HG02571 (cell line): ENCODE data around the gene AKAP13.
"Not testable (repeated sequence)": the region's sequence is repeated elsewhere in the genome, so short reads cannot be mapped to it uniquely, and the experiment has no call there.

ENCODE experiments used
- ATAC-seq: cut with Tn5 transposase; IDR thresholded peaks from one replicate; pipeline ENCODE4 v1.9.1; 2021; ENCODE audit warnings: mild to moderate bottlenecking, moderate library complexity; ENCODE audit not compliant: unreplicated experiment

AKAP13 gene

DNA sequence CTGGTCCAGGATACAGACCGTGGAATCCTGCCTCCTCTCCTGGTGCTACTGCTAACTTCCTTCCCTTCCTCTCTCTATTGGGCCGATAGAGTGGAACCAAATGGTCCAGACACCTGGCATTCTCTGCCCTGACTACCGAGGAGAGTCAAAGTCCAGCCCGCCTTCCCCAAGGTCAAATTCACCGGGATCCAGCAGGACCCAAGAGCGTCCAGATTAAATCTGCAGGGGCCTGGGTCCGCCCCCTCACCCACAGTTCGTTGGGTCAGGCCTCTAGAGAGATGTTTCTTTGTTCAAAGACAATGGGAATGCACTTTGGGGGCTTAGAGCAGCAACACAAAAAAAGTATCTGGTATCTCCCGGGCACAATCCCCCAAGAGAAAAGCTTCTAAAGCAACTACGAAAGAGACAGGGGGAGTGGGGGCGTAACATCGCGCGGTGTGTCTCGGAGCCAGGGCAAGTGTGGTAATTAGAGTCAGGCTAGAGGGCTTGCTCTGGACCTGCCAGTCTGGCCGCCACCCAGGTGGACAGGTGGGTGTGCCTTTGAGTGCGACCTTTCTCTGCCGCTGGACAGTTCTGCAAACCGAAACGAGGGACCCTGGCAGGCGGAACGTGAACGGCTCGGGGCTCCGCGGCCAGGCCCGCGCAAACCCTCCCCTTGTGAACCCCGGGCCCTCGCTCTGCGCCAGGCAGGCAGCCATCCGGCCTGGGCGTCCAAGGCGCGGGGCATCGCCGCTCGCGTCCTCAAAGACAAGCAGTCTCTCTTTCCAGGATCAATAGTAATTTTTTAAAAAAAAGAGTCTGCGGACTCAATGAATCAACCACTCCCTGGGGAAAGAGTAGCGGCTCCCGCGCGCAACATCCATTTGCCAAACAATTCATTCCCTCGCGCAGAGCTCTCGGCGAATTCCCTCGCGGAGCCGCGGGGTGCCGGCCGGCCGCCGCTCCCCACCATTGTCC lies 413.5 kb downstream of the AKAP13 start:
- peak; percentile 31 for ATAC-seq

DNA sequence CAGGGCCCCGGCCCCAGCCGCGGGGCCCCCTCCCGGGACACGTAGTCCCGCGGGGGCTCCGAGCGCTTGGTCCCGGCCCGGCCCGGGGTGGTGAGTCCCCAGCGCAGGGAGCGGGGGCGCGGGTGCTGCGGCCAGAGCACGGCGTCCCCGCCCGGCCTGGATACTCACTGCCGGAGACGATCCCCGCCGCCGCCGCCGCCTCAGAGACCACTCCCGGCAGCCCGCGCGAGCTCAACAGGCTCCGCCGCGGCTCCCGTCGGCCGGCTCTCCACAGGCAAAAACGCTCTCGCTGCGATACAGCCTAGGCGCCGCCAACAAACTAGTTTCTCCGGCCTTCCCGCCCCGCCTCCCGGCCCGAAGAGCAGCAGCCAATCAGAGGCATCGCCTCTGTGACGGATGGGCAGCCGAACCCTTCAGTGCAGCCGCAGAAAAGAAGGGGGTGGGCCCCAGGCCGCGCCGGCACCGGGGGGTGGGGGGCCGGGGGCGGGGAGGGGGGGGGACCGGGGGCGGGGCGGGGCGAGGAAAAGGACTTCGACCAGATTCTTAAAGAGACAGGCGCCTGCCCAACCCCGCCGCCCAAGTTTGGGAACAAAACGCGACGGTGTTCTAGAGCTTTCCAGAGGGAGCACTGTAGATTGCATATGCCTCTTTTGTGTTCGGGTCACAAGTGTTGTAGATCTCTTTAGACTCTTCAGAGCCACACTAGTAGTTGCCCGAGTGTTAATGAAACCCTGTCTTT lies 414.4 kb downstream of the AKAP13 start, which contains the start of gene KLHL25:
TSS of gene KLHL25 (minus strand) at position 328 of the 739 bp plus-strand sequence. CDS start 25,115 bp downstream, outside the sequence.
- ATAC-seq: peak; percentile 99

DNA sequence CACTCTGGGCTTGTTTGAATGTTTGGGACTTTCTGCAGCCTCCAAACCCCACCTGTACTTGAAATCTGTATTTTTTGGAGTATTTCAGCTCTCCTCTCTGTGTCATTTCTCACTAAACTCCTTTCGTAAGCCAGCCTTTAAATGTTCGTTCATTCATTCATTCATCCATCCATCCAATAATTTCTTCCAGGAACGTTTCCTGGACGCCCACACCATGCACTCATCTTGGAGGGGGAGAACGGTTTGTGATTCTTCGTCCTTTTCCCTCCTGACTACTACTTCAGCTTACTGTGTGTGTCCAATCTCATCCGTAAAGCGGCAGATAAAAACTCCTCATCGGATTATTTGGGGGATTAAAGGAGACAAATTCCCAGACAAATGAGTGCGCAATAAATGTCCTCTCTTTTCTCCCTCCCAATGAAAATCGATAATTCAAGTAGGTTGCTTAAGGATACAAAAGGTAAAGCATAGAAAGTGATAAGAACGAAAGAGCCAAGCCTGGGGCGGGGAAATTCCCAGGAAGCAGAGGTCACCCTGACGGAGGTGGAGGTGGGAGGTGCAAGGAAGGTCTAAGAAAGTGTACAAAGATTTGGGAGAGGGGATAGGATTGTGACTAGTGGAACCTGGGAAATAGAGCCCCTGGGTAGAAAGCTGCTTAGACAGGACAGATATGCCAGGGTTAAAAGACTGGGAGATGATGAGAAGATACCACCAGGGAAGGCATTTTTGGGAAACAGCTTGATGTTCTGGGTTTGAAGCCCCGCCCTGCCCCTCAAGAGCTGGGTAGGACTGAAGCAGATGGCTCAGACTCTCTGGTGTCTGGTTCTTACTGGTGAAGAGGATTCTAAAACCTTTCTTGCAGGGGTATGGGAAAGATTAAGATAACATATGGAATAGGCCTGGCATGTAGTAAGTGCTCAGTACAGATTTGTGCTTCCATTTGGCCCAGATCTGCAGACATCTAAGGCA lies 415.2 kb downstream of the AKAP13 start:
- ATAC-seq: no peak

- ATAC-seq: not testable (repeated sequence)
These were observed 416.0 kb downstream of the AKAP13 start for GRCh38 chr15:85796371-85796770.
